Peyer's patch (tissue), 4 donors: ENCODE results near the gene GRIN3B. TPM values are rescaled to one million over a fixed set of nuclear protein-coding genes. Genes with fewer than 3 reads are reported as not detected.

Experiments used
- DNase-seq, 3 donors: peaks; one replicate each; pipeline ENCODE4 v3.0.0-alpha.2; 2017 to 2019
- H3K27ac ChIP-seq, 4 donors: fragments of 200-600 bp; sonication (generic); one replicate each; pipeline ENCODE4 v1.5.1; 2016 to 2019
- H3K27me3 ChIP-seq, 2 donors: fragments of 200-600 bp; sonication (generic); one replicate each; pipeline ENCODE4 v1.5.1; 2019
- H3K36me3 ChIP-seq, 3 donors: fragments of 200-600 bp; sonication (generic); one replicate each; pipeline ENCODE4 v1.5.1; 2016 to 2019
- H3K4me1 ChIP-seq, 4 donors: fragments of 200-600 bp; sonication (generic); one replicate each; pipeline ENCODE4 v1.5.1; 2016 to 2019
- H3K4me3 ChIP-seq, 4 donors: fragments of 200-600 bp; sonication (generic); 1 replicate in 3 of 4; 2 replicates in 1 of 4; pipeline ENCODE4 v1.5.1; 2016 to 2019; ENCODE audit warnings: mild to moderate bottlenecking in 1 of 4
- H3K9me3 ChIP-seq, 4 donors: fragments of 200-600 bp; sonication (generic); one replicate each; pipeline ENCODE4 v1.5.1; 2016 to 2019; ENCODE audit warnings: mild to moderate bottlenecking in 1 of 4
- CTCF ChIP-seq, 6 experiments: fragments of 450-650 bp in 4 of 6; fragments of 200-600 bp in 2 of 6; sonication (generic) in 1 of 6; IDR thresholded peaks; one replicate each; pipeline ENCODE4 v1.5.1; 2017 to 2019; ENCODE audit warnings: antibody characterized with exemption in 6 of 6, mild to moderate bottlenecking in 3 of 6, moderate library complexity in 1 of 6
- POLR2A ChIP-seq, 2 donors: fragments of 450-650 bp; IDR thresholded peaks; one replicate each; pipeline ENCODE4 v1.5.1; 2017; ENCODE audit warnings: antibody characterized with exemption in 2 of 2, mild to moderate bottlenecking in 2 of 2, moderate library complexity in 2 of 2
- total RNA-seq, 4 donors: library from RNA; depleted of rRNA; stranded (reverse); fragments of >200 nt; gene quantifications; one replicate each; pipeline ENCODE4 v1.1.0, GENCODE V29; 2016

The GRIN3B gene
- total RNA-seq, 4 donors from 2014 or later, result not detected

- H3K4me3 ChIP-seq, result no peak overlapping the region
- H3K9me3 ChIP-seq, result no peaks in the 10 kb centered on the region
- H3K4me1 ChIP-seq, result peaks cover 0 to 17% (median 7%) of the 10 kb centered on the region in 4 donors
- peaks cover 0 to 28% (median 0%) of the 10 kb centered on the region in 3 donors for H3K36me3 ChIP-seq
- DNase-seq, result no peak
- no peak overlapping the region for H3K27ac ChIP-seq
- no peaks in the 10 kb centered on the region for H3K27me3 ChIP-seq
- no peak for TF ChIP-seq POLR2A (IDR thresholded peaks at IDR 0.05)
- no peak for TF ChIP-seq CTCF (IDR thresholded peaks at IDR 0.05)
Observed at GRCh38 chr19:988081-988480, 12.1 kb upstream of the GRIN3B start.

- no peak overlapping the region for H3K27ac ChIP-seq
- TF ChIP-seq POLR2A (IDR thresholded peaks at IDR 0.05) (no peak), CTCF (IDR thresholded peaks at IDR 0.05) (no peak)
- DNase-seq, result no peak
- no peaks in the 10 kb centered on the region for H3K27me3 ChIP-seq
- H3K36me3 ChIP-seq, result peaks cover 0 to 28% (median 0%) of the 10 kb centered on the region in 3 donors
- H3K4me3 ChIP-seq, result no peak overlapping the region
- no peaks in the 10 kb centered on the region for H3K9me3 ChIP-seq
- H3K4me1 ChIP-seq, result peaks cover 0 to 14% (median 7%) of the 10 kb centered on the region in 4 donors
Observed at GRCh38 chr19:988510-988909, 11.7 kb upstream of the GRIN3B start.

GRCh38 chr19:989381-990081 is 10.7 kb upstream of the GRIN3B start:
- Histone ChIP-seq H3K36me3 (peaks cover 0 to 35% (median 0%) of the 10 kb centered on the region in 3 donors), H3K27ac (no peak overlapping the region), H3K27me3 (no peaks in the 10 kb centered on the region), H3K9me3 (no peaks in the 10 kb centered on the region), H3K4me1 (peaks cover 0 to 9% (median 2%) of the 10 kb centered on the region in 4 donors), H3K4me3 (no peak overlapping the region)
- peak in 2 of 6 experiments; percentile 6 to 7 for TF ChIP-seq CTCF (IDR thresholded peaks at IDR 0.05)
- TF ChIP-seq POLR2A (IDR thresholded peaks at IDR 0.05), result no peak
- DNase-seq, result no peak

GRCh38 chr19:990119-990571 is 10.1 kb upstream of the GRIN3B start:
- no peak for DNase-seq
- Histone ChIP-seq H3K27ac (no peak overlapping the region), H3K9me3 (no peaks in the 10 kb centered on the region), H3K4me1 (peaks cover 0 to 3% (median under 1%) of the 10 kb centered on the region in 4 donors), H3K27me3 (no peaks in the 10 kb centered on the region), H3K4me3 (no peak overlapping the region), H3K36me3 (peaks cover 0 to 37% (median 0%) of the 10 kb centered on the region in 3 donors)
- TF ChIP-seq CTCF (IDR thresholded peaks at IDR 0.05) (no peak), POLR2A (IDR thresholded peaks at IDR 0.05) (no peak)

GRCh38 chr19:990746-991145 is 9.5 kb upstream of the GRIN3B start:
- peaks cover 0 to 1% of the 10 kb centered on the region in 2 donors for H3K27me3 ChIP-seq
- H3K4me1 ChIP-seq, result no peaks in the 10 kb centered on the region
- H3K36me3 ChIP-seq, result peaks cover 0 to 37% (median 0%) of the 10 kb centered on the region in 3 donors
- H3K27ac ChIP-seq, result no peak overlapping the region
- DNase-seq, result no peak
- H3K9me3 ChIP-seq, result no peaks in the 10 kb centered on the region
- no peak overlapping the region for H3K4me3 ChIP-seq
- TF ChIP-seq CTCF (IDR thresholded peaks at IDR 0.05) (no peak), POLR2A (IDR thresholded peaks at IDR 0.05) (no peak)
